ENCODE data around the gene CCDC120. TPM values are rescaled to one million over a fixed set of nuclear protein-coding genes. Genes with fewer than 3 reads are reported as not detected.
A peak's percentile ranks its signal among the peaks of the same experiment; 100 is the strongest.

The CCDC120 gene
- total RNA-seq, 1 experiment from 2014 or later, result 15.2 TPM

GRCh38 chrX:49079489-49080428, 21.0 kb downstream of the CCDC120 start, which contains the start of gene WDR45:
Gene WDR45 (minus strand): TSS chrX:49079887. CDS start chrX:49078095, 1,792 bp downstream.
- Mint-ChIP-seq H3K4me1 (peaks cover 4% of the 10 kb centered on the region), H3K27ac (peak within 1 kb of the TSS; percentile 95), H3K36me3 (no peaks in the 10 kb centered on the region), H3K9me3 (no peaks in the 10 kb centered on the region), H3K4me3 (peak within 1 kb of the TSS; percentile 93), H3K27me3 (ENCODE audit: low read depth) (no peaks in the 10 kb centered on the region)
- POLR2A ChIA-PET, result interaction anchor here (0.6 to 1.0 kb wide), 3 partner anchors 38 to 518 kb away, joined by 3 read pairs; no protein-coding TSS in a partner anchor
- TF ChIP-seq MAX (CRISPR knock-in tag; IDR thresholded peaks at IDR 0.05) (peak; percentile 70), ZNF532 (CRISPR knock-in tag; IDR thresholded peaks at IDR 0.05; ENCODE audit: borderline replicate concordance) (no peak), CREM (CRISPR knock-in tag; IDR thresholded peaks at IDR 0.05) (no peak), ZNF512 (CRISPR knock-in tag; IDR thresholded peaks at IDR 0.05; ENCODE audit: borderline replicate concordance) (no peak), SP1 (CRISPR knock-in tag; conservative IDR thresholded peaks at IDR 0.05) (peak; percentile 36; the same call in 1 of the 2 replicates), GABPB1 (CRISPR knock-in tag; IDR thresholded peaks at IDR 0.05) (peak; percentile 81), FOXP1 (CRISPR knock-in tag; IDR thresholded peaks at IDR 0.05; ENCODE audit: borderline replicate concordance) (0 out of 2 replicates have a peak, but pooled peaks have one; percentile 59), FOXK1 (CRISPR knock-in tag; IDR thresholded peaks at IDR 0.05) (peak; percentile 98)
- peak; percentile 79 for ATAC-seq
- peak; percentile 44 for DNase-seq (ENCODE audit: low spot score)
- CTCF ChIA-PET, result interaction anchor here (0.7 to 1.1 kb wide), 2 partner anchors 21 to 25 kb away, joined by 4 to 5 read pairs; no protein-coding TSS in a partner anchor

GRCh38 chrX:49082271-49082871, 23.6 kb downstream of the CCDC120 start:
- ChIA-PET CTCF (interaction anchor here (0.6 kb wide), 1 partner anchor 161 kb away, joined by 3 read pairs; no protein-coding TSS in a partner anchor), POLR2A (no interaction called here)
- ATAC-seq (no peak), DNase-seq (ENCODE audit: low spot score) (no peak)
- Mint-ChIP-seq H3K9me3 (no peaks in the 10 kb centered on the region), H3K36me3 (no peaks in the 10 kb centered on the region), H3K4me1 (peaks cover 4% of the 10 kb centered on the region), H3K27me3 (ENCODE audit: low read depth) (no peaks in the 10 kb centered on the region), H3K4me3 (no peak overlapping the region; the same call in 1 of the 2 replicates), H3K27ac (no peak overlapping the region)
- TF ChIP-seq ZNF263 (CRISPR knock-in tag; IDR thresholded peaks at IDR 0.05; ENCODE audit: low read depth) (no peak), NFATC4 (CRISPR knock-in tag; IDR thresholded peaks at IDR 0.05) (no peak), FOXJ3 (CRISPR knock-in tag; IDR thresholded peaks at IDR 0.05; ENCODE audit: borderline replicate concordance) (no peak), AR (CRISPR knock-in tag; IDR thresholded peaks at IDR 0.05) (no peak), ZNF425 (CRISPR knock-in tag; conservative IDR thresholded peaks at IDR 0.05) (no peak)
